NK-92 treated with Interleukin-12 subunit alpha and Interleukin-12 subunit beta, amount 100 ng/mL, for 24 hours (cell line): Measurements from ENCODE around the gene MYBBP1A.

ENCODE experiments used
- DNase-seq: peaks from one replicate; lab custom pipeline; 2025; lab: John Stamatoyannopoulos, UW

The MYBBP1A gene

DNA sequence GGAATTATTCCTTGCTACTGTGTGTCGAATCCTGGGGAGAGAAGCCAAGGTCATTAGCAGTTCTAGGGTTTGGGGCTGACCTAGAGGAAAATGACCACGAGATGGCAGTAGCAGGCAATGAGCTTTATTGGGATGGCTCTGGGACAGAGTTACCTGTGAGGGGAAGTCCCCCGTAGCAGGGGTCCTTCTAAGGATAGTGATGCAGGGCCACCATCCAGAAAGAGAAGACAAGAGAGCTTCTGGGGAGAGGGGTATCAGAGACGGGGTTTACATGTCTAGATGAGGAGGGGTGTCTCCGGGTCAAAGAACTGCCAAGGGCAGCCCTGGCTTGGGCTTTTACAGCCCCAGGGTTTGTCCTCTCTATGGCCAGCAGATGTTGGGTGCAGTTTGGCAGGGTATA is 11.6 kb upstream of the MYBBP1A start:
- DNase-seq, result no peak

DNA sequence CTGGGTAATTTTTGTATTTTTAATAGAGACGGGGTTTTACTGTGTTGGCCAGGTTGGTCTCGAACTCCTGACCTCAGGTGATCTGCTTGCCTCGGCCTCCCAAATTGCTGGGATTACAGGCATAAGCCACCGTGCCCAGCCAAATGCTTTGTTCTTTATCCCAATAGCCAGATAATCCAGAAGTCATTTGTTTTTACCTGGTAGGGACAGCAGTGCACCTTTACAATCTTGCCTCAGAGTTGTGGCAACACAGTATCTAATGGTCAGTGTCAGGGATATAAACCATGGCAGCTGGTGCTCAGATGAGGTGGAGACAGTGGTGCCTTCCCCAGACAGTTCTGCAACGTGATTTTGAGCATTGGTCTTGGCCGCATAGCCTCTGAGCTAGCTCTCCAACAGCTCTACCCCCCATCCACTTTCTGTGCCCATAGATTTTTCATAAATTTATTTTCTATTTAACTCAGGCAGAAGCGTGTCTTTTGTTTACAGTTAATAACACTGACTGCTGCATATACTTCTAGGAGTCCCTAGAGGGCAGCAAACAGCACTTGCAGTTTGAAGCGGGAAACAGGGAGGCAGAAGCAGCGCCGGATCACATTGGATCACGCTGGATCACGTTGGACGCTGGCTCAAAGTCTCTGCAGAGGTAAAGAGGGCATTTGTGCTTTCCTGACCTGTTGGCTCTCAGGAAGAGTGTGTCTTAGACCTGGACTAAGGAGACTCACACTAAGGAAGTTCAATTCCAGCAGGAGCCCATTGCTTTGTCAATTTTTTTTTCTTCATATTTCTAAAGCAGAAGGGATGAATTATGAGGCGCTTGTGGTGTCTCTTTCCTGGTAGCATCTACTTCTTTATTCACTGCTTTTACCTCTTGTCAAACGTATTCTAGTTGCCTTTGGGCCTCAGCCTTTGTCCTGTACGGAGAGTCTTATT is 10.3 kb upstream of the MYBBP1A start:
- peak; percentile 12 for DNase-seq

DNA sequence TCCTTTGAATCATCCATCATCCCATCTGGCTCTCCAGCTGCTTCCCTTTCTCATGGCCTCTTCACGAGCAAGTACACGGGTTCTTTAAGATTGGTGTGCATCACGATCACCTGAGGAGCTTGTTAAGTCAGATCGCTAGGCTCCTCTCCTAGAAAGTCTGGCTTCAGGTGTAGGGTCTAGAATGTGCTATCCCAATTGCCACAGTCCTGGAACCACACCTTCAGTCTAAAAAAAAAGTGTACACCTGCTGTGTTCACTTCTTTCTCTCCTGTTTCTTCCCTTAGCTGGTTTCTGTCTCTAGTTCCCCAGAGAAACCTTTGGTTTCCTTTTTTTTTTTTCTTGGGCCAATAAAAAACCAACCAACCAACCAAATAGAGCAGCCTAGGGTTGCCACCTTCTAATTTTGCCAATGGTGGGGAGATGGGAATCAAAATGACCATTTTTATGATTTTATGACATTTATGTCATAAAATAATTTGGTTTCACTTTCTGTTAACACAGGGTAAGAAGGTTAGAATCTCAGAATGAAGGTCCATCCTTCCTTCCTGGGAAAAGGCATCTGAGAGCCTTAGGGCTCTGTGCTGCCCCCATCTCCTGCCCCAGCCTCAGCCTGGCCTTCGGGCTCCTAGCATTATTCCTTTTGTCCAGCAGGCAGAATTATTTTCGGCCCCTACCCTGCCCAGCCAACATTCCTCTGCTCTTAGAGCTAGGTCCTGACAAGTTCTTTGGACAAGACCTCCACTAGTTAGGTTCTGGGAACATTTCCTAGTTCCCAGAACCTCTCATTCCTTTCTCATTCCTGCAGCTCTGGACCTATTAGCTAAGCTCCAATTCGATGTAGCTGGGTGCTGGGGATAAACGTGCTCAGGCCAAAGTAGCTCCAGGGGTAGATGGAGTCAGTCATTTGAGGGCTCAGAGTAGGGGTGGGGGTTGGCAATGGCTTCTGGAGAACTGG is 7.1 kb upstream of the MYBBP1A start:
- no peak for DNase-seq

DNA sequence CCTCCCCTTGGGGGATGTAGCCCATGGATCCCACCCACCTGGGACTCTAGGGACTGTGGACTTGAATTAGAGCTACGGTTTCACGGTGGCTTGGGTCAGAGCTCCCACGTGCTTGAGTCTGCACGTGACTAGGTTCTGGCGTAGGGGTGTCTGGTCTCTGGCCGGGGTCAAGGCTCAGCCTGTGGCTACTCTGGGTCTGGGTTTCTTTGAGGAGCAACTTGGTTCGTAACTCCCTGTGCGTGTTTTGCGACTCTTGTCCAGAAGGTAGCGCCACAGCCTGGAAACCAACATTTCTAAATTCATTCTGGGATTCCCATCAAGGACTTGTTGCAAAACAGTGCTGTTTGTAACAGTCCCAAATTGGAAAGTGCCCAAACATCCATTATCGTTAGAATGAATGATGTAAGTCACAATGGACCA is 5.7 kb upstream of the MYBBP1A start:
- no peak for DNase-seq

DNA sequence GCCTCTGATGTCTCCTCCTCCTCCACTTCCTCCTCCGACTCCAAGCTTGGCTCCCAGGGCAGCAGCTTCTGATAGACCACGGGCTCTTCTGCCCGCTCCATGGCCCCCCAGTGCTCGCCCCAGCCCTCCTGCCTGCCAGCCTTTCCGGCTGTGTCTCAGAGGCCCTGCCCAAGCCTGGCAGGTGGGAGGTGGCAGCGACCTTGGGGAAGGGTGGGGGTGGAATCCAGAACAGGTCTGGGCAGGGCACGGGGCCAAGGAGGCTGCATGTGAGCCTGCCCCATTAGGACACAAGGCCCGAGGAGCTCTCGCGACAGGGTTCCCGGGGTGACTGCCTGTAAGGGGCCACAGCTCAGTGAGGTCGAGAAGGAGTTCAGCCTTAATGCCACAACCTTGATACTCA is 5.2 kb upstream of the MYBBP1A start, which contains the start of gene GGT6:
GGT6 (minus strand) TSS at position 157 of the 400 bp plus-strand sequence; CDS start at position 101, 56 bp downstream.
- no peak for DNase-seq

DNA sequence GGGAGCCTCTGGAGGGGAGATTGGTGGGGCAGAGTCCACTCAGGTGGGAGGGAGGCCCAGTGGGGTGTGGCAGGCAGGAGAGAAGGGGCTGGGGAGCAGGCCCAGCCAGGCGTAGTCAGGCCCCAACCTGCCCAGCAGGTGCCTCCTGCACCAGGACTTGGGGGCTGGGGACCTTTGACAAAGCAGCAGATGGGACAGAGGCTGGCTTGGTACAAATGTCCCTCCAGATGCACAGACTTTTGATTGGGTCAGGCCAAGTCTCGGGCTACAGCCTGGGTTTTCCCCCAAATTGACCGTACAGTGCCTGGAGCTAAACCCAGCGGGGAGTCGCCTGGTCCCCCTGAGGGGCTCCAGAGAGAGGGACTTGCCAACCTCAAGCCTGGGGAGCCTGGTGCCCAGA is 4.8 kb upstream of the MYBBP1A start:
- no peak for DNase-seq

DNA sequence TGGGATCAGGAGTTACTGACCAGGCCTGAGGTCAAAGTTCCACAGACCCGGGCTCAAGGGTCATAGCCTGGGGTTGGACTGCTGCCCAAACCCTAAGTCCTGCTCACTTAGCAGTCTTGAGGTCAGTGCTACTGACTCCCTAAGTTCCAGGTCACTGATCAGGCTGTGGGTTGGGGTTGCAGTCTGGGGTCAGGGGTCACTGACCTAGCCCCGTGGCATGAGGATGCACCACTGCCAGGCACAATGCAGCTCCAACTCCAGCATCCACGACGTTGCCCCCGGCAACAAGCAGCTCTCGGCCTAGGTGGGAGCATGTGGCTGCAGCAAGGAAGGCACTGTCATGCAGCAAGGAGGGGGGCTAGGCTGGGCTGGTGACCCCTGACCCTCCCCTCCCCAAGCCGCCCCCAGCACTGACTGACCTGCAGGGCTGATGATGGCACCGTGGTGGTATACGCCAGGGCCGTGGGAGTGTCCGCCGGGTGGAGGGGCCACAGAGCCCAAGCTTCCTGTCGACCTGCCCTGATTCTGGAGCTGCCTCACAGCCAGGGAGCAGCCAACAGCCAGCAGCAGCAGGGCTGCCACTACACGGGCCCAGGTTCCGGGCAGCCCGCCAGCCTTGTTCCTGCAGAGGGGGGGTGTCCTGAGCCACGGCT is 4.1 kb upstream of the MYBBP1A start:
- DNase-seq, result no peak

DNA sequence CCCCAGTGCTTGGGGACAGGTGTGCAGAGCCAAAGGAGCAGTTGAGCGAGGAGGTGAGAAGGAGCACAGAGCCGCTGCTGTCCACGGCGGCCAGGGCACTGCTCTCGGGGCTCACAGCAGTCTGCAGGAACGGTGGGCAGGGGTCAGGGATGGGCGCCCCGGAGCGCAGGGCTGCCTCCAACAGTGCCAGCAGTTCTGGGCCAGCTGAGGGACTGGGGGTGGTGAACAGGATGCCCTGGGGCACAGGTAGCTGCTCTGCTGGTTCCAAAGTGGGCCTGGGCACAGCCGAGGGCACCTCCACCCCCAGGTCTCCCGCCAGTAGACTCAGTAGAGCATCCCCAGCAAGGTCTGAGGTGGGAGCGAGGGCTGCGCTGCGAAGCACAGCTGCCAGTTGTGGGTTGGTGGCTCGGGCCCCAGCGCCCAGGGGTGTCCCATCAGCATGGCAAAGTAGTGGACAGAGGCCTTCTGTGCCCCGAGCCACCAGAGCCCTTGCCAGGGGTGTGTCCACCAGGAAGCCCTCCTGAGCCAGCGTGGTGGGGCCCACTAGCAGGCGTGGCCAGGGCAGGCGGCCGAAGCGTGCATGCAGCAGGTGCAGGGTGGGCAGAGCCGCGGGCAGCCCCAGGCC is 3.3 kb upstream of the MYBBP1A start:
- no peak for DNase-seq

DNA sequence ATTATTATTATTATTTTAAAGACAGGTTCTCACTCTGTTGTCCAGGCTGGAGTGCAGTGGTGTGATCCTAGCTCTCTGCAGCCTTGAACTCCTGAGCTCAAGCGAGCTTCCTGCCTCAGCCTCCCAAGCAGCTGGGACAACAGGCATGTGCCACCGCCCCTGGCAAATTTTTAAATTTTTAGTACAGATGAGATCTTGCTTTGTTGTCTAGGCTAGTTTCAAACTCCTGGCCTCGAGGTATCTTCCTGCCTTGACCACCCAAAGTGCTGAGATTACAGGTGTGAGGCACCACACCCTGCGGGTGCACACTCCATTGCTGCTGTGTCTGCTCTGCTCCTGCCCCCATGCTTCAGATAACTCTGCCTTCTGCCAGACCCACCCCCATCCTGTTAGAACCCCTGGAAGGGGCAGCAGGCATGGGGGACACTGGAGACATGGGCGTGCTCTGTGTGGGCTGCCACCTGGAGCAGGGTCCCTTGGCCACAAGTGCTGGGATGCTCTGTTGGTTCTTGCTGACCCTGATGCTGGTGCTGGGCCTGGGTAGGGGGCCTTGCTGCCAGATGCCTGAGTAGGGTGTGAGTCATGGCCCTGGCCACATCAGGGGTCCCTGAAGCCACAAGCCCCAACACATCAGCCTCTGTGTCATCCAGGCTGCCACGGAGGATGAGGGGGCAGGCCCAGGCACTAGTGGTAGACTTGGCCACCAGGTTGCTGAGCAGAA is 2.6 kb upstream of the MYBBP1A start:
- no peak for DNase-seq

DNA sequence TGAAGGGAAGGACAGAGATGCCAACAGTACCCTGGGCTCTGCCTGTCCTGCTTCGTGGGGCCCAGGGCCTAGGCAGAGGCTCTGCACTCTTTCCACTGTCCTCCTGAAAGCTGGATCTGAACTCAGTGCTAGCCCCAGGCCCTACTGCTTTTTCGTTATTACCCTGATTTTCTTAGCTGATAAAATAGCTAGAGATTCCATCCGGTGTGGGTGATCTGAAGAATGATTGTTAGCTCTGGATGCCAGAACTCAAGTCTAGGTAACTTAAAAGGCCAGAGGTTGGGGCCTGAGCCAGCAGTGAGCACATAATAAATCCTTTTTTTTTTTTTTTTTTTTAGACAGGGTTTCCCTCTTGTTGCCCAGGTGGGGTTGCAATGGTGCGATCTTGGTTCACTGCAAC is 1.8 kb upstream of the MYBBP1A start:
- no peak for DNase-seq

DNA sequence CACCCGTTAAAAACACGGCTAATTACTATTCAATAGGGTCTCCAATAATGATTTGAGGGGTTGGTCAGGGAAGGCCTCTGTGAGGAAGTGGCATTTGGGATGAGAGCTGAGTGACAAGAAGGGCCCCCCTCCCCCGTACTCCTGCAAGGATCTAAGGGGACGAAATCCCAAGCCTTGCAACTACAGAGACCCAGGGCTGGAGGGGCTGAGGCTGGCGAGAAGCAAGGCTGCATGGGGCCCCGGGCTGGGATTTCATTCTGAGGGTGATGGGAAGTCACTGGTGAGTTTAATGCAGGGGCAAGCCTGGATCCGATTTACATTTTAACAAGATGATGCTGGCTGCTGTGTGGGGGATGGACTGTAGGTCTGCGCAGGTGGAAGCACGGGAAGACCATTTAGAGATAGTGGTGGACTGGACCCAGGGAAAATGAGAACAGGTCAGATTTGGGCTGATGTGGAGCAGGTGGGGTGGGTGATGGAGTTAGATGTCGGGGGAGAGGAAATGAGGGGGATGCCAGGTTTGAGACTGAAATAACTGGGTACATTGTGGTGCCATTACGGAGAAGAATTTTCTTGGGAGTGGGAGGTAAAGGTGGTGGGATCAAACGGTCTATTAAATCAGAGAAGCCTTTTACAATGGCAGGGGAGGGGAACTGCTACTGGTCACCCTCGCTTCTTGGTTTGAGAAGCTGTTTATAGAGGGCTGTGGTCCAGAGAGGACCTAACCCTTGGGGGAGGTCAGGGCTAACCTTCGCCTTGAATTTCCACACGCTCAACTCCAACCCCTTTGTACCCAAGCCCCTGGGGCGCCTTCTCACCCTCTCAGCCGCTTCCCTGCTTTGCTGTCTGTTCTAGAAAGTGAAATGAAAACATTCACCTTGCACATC is 932 bp upstream of the MYBBP1A start:
- DNase-seq, result no peak

DNA sequence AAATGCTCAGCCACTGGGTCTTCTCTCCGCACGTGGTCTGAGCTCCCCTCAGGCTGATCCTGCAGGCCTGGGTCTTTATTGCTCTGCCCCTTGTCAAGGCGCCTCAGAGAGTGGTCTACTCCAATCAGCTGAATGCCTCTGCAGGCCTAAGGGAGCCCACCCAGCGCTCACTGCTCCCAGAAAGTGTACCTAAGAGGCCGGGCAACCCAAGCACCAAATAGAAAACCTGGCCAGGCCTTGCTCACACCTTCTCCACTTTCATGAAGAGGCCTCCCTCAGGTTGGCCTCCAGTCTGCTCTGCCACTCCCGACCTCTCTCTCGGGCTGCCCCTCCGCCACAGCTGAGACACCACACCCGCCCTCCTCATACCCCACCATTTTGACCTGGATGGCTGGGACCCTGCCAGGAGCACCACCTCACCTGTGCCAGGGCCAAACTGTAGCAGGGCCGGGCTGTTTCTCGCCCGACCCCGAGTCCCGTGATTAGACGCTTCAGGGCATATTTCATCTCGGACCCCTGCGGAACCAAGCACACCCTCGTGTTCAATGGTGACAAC is 665 bp downstream of the MYBBP1A start:
- no peak for DNase-seq

DNA sequence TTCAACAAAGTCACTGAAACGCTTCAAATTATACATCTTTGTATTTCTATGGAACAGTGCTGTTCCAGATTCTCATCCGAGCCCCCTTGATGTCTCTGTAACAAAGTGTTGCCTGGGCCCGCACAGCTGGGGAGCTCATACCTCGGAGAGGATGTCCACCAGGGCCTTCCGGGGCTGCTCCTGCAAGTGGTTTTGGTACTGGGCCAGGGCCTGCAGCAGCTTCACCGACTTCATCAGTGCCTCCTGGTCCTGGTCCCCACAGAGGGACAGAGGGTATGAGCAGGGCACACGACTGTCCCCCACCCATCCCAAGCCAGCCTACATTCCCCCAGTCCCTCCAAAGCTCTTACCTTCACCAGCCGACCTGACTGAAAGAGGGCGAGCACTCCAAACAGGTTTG is 1.5 kb downstream of the MYBBP1A start:
- no peak for DNase-seq

DNA sequence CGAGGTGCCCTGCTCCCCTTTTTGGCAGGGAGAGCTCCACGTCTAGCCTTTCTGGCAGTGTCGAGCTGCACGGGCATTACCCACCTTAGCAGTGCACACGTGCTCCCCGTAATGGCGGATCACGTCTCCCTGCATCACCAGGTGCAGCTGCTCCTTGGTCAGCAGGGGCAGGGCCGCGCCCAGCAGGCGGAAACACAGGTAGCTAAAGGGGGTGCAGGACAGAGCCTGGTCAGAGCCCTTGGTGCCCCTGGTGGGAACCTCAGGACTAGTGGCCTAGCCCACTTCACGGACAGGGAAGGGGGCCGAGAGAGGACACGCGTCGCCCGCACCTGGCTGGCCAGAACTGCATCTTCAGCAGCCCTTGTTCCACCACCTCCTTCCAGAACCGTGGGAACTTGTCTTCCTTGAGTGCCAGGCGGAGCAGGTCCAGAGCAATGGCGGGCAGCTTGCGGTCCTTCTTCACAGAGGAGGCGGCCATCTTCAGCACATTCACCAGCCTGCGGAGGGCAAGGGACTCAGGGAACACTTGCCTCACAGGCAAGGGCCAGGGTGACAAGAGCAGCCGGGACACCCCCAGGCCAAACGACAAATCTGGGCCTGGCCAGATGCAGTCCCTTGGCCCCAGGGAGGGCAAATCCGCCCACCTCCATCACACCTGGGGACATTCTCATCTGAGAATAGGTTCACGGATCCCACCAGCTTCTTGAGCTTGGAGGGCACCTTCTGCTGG is 3.2 kb downstream of the MYBBP1A start:
- DNase-seq, result no peak

DNA sequence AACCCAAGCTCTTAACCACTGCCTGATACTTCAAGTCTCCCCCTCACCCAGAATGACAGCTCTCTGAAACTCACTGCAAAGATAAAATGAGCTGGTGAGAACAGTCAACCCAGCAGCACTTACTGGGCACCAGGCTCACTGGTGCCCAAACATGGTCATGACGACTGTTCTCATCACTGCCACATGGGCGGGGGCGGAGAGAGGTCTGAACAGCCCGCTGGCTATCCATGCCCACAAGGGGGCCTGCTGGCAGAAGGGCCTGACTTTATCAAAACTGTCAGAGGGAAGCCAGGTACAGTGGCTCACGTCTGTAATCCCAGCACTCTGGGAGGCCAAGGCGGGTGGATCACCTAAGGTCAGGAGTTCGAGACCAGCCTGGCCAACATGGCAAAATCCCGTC is 4.0 kb downstream of the MYBBP1A start:
- DNase-seq, result no peak

DNA sequence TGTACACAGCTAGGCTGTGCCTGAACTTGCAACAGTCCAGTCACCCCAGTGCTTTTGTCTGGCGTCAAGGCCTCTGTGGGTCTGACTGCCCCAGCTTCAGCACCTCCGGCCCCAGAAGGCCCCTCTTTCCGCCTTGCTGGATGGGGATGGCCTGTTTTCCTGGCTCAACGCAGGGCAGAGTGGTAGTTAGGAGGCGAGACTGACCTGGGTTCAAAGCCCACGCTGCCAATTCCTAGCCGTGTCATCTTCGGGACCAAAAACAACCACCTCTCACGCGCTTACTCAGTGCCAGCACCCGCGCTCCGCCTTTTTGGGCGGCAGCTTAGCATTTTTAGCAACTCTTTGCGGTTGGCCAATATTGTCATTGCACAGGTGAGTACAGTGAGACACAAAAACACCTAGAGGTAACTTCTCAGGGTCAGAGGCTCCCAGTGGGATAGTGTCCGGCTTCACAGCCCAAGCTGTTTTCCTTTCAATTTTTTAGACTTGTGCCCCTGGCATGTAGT is 4.6 kb downstream of the MYBBP1A start:
- no peak for DNase-seq

DNA sequence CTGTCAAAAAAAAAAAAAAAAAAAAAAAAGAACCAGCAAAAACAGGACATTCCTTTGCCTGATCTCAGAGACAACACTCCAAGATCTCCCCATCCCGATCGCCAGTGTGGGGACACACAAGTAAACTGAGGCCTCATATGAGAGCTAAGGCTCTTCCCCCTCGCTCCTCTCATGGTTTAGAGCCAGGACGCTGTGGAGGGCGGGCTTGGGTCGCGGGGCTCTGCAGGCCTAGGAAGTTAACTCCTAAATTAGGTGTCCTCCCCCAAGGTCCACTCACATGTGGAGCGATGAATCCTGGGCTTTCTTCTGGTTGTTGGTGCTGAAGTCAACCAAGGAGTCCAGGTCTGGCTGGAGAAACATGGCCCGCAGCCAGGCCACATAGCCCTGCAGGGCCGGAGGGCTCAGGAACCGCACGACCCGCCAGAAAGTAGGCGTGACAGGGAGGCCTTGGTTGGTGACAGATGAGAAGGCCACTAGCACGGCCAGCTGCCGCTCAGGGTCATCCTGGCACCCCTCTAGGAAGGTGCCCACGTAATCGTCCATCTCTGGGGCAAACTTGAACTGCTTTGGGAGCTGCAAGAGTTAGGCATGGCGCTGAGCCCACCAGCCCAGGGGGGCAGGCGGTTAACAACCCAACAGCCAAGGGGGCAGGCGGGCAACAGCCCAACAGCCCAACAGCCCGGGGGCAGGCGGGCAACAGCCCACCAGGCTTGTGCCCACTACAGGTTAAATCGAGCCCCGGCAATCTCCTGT is 5.2 kb downstream of the MYBBP1A start:
- no peak for DNase-seq
